Measurements from ENCODE around the gene AGER. TPM values are rescaled to one million over a fixed set of nuclear protein-coding genes. Genes with fewer than 3 reads are reported as not detected.

Gene AGER
- total RNA-seq, 1 donor from 2014 or later, result 1,590 TPM

DNA sequence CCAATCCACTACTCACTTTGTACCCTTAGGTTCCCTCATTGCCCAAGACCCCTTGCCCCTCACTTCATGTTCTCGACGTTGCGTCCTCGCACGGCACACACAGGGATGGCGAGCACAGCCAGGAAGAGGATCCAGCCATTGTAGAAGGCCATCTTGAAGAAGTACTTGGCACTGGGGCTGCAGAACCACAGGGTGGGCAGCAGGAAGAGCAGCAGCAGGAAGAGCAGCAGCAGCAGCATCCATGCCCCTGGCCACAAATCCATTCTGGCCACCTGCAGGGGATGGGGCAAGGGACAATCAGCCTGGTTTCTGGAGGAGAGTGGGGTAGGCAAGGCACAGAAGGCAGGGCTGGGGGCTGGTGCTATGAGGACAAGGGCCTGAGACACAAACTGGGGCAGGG lies 12.8 kb downstream of the AGER start:
- DNase-seq, result no peak
- no peak for ATAC-seq
- Histone ChIP-seq H3K9me3 (no peaks in the 10 kb centered on the region), H3K36me3 (peaks cover 43% of the 10 kb centered on the region), H3K27ac (no peak overlapping the region), H3K4me3 (no peak overlapping the region), H3K4me1 (peaks cover 11% of the 10 kb centered on the region), H3K27me3 (no peaks in the 10 kb centered on the region)
- intact Hi-C loops (cut with DNase I), result no loop called here
- TF ChIP-seq, protein P1, sequence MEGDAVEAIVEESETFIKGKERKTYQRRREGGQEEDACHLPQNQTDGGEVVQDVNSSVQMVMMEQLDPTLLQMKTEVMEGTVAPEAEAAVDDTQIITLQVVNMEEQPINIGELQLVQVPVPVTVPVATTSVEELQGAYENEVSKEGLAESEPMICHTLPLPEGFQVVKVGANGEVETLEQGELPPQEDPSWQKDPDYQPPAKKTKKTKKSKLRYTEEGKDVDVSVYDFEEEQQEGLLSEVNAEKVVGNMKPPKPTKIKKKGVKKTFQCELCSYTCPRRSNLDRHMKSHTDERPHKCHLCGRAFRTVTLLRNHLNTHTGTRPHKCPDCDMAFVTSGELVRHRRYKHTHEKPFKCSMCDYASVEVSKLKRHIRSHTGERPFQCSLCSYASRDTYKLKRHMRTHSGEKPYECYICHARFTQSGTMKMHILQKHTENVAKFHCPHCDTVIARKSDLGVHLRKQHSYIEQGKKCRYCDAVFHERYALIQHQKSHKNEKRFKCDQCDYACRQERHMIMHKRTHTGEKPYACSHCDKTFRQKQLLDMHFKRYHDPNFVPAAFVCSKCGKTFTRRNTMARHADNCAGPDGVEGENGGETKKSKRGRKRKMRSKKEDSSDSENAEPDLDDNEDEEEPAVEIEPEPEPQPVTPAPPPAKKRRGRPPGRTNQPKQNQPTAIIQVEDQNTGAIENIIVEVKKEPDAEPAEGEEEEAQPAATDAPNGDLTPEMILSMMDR (IDR thresholded peaks at IDR 0.05), result no peak

DNA sequence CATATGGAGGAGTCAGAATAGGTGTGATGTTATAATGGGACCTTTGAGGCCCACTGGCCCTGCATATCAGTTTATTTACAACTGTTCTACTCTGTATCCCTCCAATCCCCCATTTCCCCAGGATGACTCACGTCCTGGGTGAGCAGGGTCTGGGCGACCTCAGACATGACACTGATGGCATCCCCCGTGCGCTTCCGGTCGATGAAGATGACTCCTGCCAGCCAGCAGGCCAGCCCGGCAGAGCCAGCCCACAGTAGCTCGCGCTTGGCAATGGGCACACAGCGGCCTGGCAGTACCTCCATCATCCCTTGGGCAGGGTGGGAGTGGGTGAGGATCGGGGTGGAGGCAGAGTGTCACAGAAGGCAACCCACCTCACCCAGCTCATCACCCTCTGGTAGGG lies 13.8 kb downstream of the AGER start:
- peaks cover 43% of the 10 kb centered on the region for H3K36me3 ChIP-seq
- peaks cover 9% of the 10 kb centered on the region for H3K4me1 ChIP-seq
- DNase-seq (no peak), ATAC-seq (no peak)
- TF ChIP-seq, protein P1 (IDR thresholded peaks at IDR 0.05), result no peak
- no peaks in the 10 kb centered on the region for H3K27me3 ChIP-seq
- H3K4me3 ChIP-seq, result no peak overlapping the region
- H3K9me3 ChIP-seq, result no peaks in the 10 kb centered on the region
- intact Hi-C loops (cut with DNase I), result no loop called here
- H3K27ac ChIP-seq, result no peak overlapping the region

DNA sequence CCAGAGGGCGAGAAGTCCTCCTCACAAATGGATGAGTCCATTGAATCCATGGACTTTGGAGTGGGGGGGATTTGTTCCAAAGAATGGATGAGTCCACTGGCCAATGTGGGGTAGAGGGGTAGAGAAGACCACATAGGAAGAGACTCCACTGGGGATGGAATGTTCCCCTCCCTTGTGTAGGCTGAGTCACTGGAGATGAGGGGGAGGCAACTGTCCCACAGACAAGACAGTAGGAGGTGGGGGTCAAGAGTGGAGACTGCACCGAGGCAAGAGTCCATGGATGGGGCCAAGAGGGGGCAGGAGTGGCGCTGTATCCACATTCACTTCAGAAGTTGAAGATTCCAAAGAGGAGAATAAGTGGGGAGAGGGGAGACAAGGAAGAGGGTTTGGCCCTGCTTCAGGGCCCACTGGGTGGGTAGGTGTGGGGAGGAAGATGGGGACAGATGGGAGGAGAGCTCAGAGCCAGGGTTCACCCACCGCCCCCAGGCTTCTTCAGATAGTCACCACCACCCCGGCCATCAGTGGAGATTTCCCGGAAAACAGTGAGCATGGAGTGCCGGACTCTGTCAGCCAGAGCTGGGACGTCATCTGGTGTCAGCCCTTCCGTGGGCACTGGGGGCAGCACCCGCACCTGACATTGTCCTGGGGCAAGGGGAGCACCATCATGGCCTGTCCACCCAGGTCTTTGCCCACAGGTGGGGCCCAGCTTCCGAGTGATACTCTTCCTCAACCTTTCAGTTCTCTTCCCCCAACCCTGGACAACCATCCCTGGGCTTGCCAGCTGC lies 15.1 kb downstream of the AGER start:
- intact Hi-C loops (cut with DNase I), result no loop called here
- ATAC-seq, result no peak
- peaks cover 43% of the 10 kb centered on the region for H3K36me3 ChIP-seq
- H3K4me1 ChIP-seq, result no peaks in the 10 kb centered on the region
- DNase-seq, result no peak
- H3K4me3 ChIP-seq, result no peak overlapping the region
- no peaks in the 10 kb centered on the region for H3K9me3 ChIP-seq
- TF ChIP-seq, protein P1 (IDR thresholded peaks at IDR 0.05), result no peak
- no peaks in the 10 kb centered on the region for H3K27me3 ChIP-seq
- H3K27ac ChIP-seq, result no peak overlapping the region

DNA sequence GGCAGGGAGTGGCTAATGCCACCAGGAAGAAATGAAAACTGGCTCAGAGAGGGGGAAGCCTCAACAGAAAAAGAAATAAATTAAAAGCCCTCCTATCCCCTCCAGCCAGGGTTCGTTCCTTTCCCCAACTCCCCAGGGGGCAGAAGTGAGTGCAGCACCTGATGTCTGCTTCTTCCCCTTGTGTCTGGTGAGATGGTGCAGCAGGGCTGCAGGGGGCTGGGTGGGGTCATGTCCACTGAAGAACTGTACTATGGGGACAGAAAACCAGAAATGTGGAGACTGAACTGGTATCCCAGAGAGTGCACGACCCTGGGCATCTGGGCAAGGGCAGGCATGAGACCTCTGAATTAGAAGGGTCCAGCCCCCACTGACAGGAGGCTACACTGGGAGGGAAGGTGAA lies 15.7 kb downstream of the AGER start:
- TF ChIP-seq, protein P1 (IDR thresholded peaks at IDR 0.05), result no peak

DNA sequence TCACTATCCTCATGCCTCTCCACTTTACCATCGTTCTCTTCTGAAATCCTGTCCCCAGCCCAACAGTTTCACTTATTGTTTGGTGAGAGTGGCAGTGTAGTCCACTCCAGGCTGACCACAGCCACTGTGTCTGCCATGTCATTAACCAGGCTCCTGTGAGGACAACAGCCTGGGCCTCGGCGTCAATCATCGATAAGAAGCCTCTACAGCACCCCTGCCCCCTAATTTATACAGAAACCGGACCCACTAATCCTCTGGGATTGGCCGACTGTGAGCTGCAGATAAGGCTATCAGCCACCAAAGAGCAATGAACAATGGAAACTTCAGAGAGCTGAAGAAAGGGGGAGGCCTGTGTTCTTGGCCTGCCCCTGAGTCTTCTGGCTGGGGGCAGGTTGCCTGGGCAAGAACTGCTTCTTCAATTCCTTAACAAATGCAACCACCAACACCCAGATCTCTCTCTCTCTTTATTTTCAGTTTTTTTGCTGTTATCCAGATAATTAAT lies 16.2 kb downstream of the AGER start:
- no peak overlapping the region for H3K27ac ChIP-seq
- ATAC-seq (no peak), DNase-seq (no peak)
- H3K36me3 ChIP-seq, result peaks cover 43% of the 10 kb centered on the region
- H3K27me3 ChIP-seq, result no peaks in the 10 kb centered on the region
- no peaks in the 10 kb centered on the region for H3K4me1 ChIP-seq
- H3K9me3 ChIP-seq, result no peaks in the 10 kb centered on the region
- intact Hi-C loops (cut with DNase I), result no loop called here
- H3K4me3 ChIP-seq, result no peak overlapping the region
- TF ChIP-seq, protein P1 (IDR thresholded peaks at IDR 0.05), result no peak

More for the DNA sequence above, 15.7 kb downstream of the AGER start:
- no peak overlapping the region for H3K4me3 ChIP-seq
- no peaks in the 10 kb centered on the region for H3K9me3 ChIP-seq
- ATAC-seq, result no peak
- H3K4me1 ChIP-seq, result no peaks in the 10 kb centered on the region
- no peak overlapping the region for H3K27ac ChIP-seq
- intact Hi-C loops (cut with DNase I), result no loop called here
- H3K27me3 ChIP-seq, result no peaks in the 10 kb centered on the region
- peaks cover 43% of the 10 kb centered on the region for H3K36me3 ChIP-seq
- DNase-seq, result no peak

Measured in upper lobe of right lung (tissue), 1 donor.